Endothelial cell of umbilical vein (primary cell): ENCODE results near the gene BPIFA3. TPM values are rescaled to one million over a fixed set of nuclear protein-coding genes. Genes with fewer than 3 reads are reported as not detected.

Experiments
- BruUV-seq: library from RNA; stranded (reverse); fragments of 400-500 nt; replicated peaks from 2 replicates; lab custom pipeline; 2021; lab: Mats Ljungman, UMichigan
- CTCF ChIA-PET: fragments of 300-600, 350-600 bp; sonication (Branson Sonifier 250); formaldehyde crosslinking; loops from one replicate; lab custom pipeline; 2021; ENCODE audit warnings: antibody characterized with exemption, inconsistent platforms; lab: Charles Lee
- POLR2A ChIA-PET: fragments of 300-600, 350-600 bp; sonication (Branson Sonifier 250); formaldehyde crosslinking; loops from one replicate; lab custom pipeline; 2021; ENCODE audit warnings: antibody characterized with exemption, inconsistent platforms; lab: Charles Lee
- DNase-seq: peaks from one replicate; pipeline ENCODE4 v3.0.0-alpha.2; 2011; ENCODE audit warnings: low read depth, low spot score
- FAIRE-seq: peaks from 2 replicates; lab custom pipeline; 2011; peaks lifted over from hg19 to GRCh38; lab: Jason Lieb, UNC
- H2AFZ ChIP-seq: 2 replicates; pipeline ENCODE4 v1.6.0; 2012; ENCODE audit warnings: low read depth, low read length, control low read depth, inconsistent platforms
- H3K27ac ChIP-seq: 2 replicates; pipeline ENCODE4 v1.5.1; 2011; ENCODE audit warnings: low read depth, mild to moderate bottlenecking, control low read depth, low read length, moderate library complexity; ENCODE audit not compliant: insufficient read depth
- H3K27me3 ChIP-seq, 2 experiments: 2 replicates each; pipeline versions ENCODE4 v1.6.0 to v1.6.1; 2011; ENCODE audit warnings: low read length in 2 of 2, mixed read lengths in 1 of 2; ENCODE audit not compliant: control insufficient read depth in 2 of 2, insufficient read depth in 2 of 2
- H3K36me3 ChIP-seq, 2 experiments: 2 replicates in 1 of 2; 3 replicates in 1 of 2; pipeline ENCODE4 v1.5.1; 2011; ENCODE audit warnings: low read length in 2 of 2, mild to moderate bottlenecking in 1 of 2, moderate library complexity in 1 of 2; ENCODE audit not compliant: control insufficient read depth in 2 of 2, insufficient read depth in 2 of 2; ENCODE audit errors: extremely low read depth in 1 of 2
- H3K4me1 ChIP-seq: 3 replicates; pipeline ENCODE4 v1.5.1; 2011; ENCODE audit warnings: mild to moderate bottlenecking, low read length; ENCODE audit not compliant: control insufficient read depth, insufficient read depth; ENCODE audit errors: extremely low read depth
- H3K4me2 ChIP-seq: 2 replicates; pipeline ENCODE4 v1.6.1; 2011; ENCODE audit warnings: low read length, control low read depth, mixed read lengths; ENCODE audit not compliant: insufficient read depth
- H3K4me3 ChIP-seq, 3 experiments: fragments of 200-600 bp in 1 of 3; sonication (generic), shearing (Covaris generic) in 1 of 3; replicated peaks in 1 of 3; 2 replicates each; pipeline ENCODE4 v1.5.1; 2011 to 2016; ENCODE audit warnings: control low read depth in 3 of 3, low read length in 3 of 3, mild to moderate bottlenecking in 2 of 3, inconsistent platforms in 1 of 3, low read depth in 1 of 3, moderate library complexity in 1 of 3; ENCODE audit not compliant: insufficient read depth in 1 of 3
- H3K79me2 ChIP-seq: 2 replicates; pipeline ENCODE4 v1.6.0; 2012; ENCODE audit warnings: low read length, inconsistent platforms; ENCODE audit not compliant: control insufficient read depth, insufficient read depth
- H3K9ac ChIP-seq: replicated peaks from 2 replicates; pipeline ENCODE3; 2011; ENCODE audit warnings: low read length, control low read depth; ENCODE audit not compliant: insufficient read depth; ENCODE audit errors: extremely low read depth
- H3K9me1 ChIP-seq: replicated peaks from 3 replicates; pipeline ENCODE4 v1.6.0; 2011; ENCODE audit warnings: mild to moderate bottlenecking, low read length; ENCODE audit not compliant: control insufficient read depth, insufficient read depth; ENCODE audit errors: extremely low read depth
- H3K9me3 ChIP-seq: replicated peaks from 2 replicates; pipeline ENCODE4 v1.5.1; 2012; ENCODE audit warnings: low read length, inconsistent platforms; ENCODE audit not compliant: control insufficient read depth, insufficient read depth
- H4K20me1 ChIP-seq: replicated peaks from 2 replicates; pipeline ENCODE3; 2011; ENCODE audit warnings: mild to moderate bottlenecking, low read length; ENCODE audit not compliant: control insufficient read depth, insufficient read depth; ENCODE audit errors: extremely low read depth
- CTCF ChIP-seq, 2 donors: IDR thresholded peaks; 1 replicate in 1 of 2; 2 replicates in 1 of 2; pipeline ENCODE4 v1.5.1; 2011; ENCODE audit warnings: low read length in 2 of 2, mild to moderate bottlenecking in 2 of 2, moderate library complexity in 2 of 2, control low read depth in 1 of 2, inconsistent platforms in 1 of 2, low read depth in 1 of 2; ENCODE audit not compliant: insufficient read depth in 1 of 2; ENCODE audit errors: extremely low read depth in 1 of 2
- FOS ChIP-seq: IDR thresholded peaks from 2 replicates; pipeline ENCODE4 v1.6.1; 2011; ENCODE audit warnings: mild to moderate bottlenecking, low read length, moderate library complexity, borderline replicate concordance; ENCODE audit not compliant: insufficient read depth
- dilution Hi-C: fragments of 300-500 bp; cut with MboI; formaldehyde crosslinking; loops from one replicate; pipeline ENCODE4 v1.15.0; 2019; ENCODE audit warnings: low sequenced_read_pairs; ENCODE audit not compliant: extremely low pct_ligation_motif_present
- intact Hi-C: fragments of 100-400 bp; cut with micrococcal nuclease; formaldehyde crosslinking; loops from one replicate; pipeline ENCODE4 v1.10.0; 2022
- polyA plus RNA-seq, 4 experiments: library from polyadenylated mRNA; depleted of rRNA in 3 of 4; stranded (reverse) in 3 of 4; unstranded in 1 of 4; fragments of >200 nt; gene quantifications; 2 replicates each; pipeline versions ENCODE4 v1.2.1 to v1.2.3, GENCODE V29; 2011 to 2012; ENCODE audit warnings: missing spikeins in 1 of 4
- total RNA-seq: library from RNA; stranded (reverse); gene quantifications from 2 replicates; pipeline ENCODE4 v1.2.3, GENCODE V29; 2021

Gene BPIFA3
- total and polyA plus RNA-seq, 2 donors (not counting 3 experiments of a cell fraction or from before 2014, with no cell fraction given): not detected

GRCh38 chr20:33211817-33212424, 5.2 kb upstream of the BPIFA3 start:
- POLR2A ChIA-PET: no interaction called here

More at GRCh38 chr20:33211817-33212424, 5.2 kb upstream of the BPIFA3 start:
- no peaks in the 10 kb centered on the region for H4K20me1 ChIP-seq
- no peaks in the 10 kb centered on the region for H3K9me1 ChIP-seq
- FAIRE-seq (no peak), DNase-seq (peak; percentile 17)
- no peak overlapping the region for H3K9ac ChIP-seq
- no peak overlapping the region for H3K4me3 ChIP-seq
- H3K4me1 ChIP-seq: no peaks in the 10 kb centered on the region
- intact Hi-C loops: no loop called here
- H3K9me3 ChIP-seq: no peaks in the 10 kb centered on the region
- no peak overlapping the region for H3K27ac ChIP-seq
- CTCF ChIA-PET: interaction anchor here (0.6 to 1.2 kb wide), 4 partner anchors 9 to 310 kb away, joined by 3 to 10 read pairs (median 4); no protein-coding TSS in a partner anchor
- no peaks in the 10 kb centered on the region for H3K27me3 ChIP-seq
- no peaks in the 10 kb centered on the region for H3K79me2 ChIP-seq
- no peak overlapping the region for H2AFZ ChIP-seq
- BruUV-seq: no TSS peak
- H3K4me2 ChIP-seq: no peak overlapping the region
- dilution Hi-C loops: no loop called here
- TF ChIP-seq FOS (no peak), CTCF (IDR thresholded peaks at IDR 0.05; ENCODE audit: extremely low read depth in 1 of 2, insufficient read depth in 1 of 2, low read depth in 1 of 2, low read length in 2 of 2) (peak; percentile 33 to 44)
- no peaks in the 10 kb centered on the region for H3K36me3 ChIP-seq
